ENCODE data around the gene RNF130. TPM values are rescaled to one million over a fixed set of nuclear protein-coding genes. Genes with fewer than 3 reads are reported as not detected.

Gene RNF130
- total and polyA plus RNA-seq, 4 donors = 71.7 to 95.8 (median 77.1) TPM

DNA sequence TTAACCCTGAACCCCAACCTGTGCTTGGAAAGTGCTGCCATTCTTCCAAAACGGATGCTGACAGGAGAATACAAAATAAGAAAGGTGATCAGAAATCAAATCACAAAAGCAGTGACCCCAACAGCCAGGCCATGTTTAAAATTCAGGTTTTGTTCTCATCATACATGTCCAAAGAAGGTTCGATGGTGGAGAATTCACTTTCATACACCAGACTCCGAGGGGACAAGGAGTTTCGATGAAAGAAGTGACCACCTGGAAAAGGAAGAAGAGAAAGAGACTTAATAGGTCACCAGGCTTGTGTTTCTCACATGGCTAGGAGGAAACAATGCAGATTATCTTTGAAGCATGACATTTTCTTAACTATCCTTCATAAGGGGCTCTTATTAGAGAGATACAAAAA, 151.4 kb downstream of the RNF130 start:
- H3K9me3 ChIP-seq (ENCODE audit: control insufficient read depth, low read length) = no peaks in the 10 kb centered on the region
- ATAC-seq (ENCODE audit: low FRiP score) = no peak
- no peak for DNase-seq
- H3K4me3 ChIP-seq (ENCODE audit: low read length in 2 of 2) = no peak overlapping the region
- no peaks in the 10 kb centered on the region for H3K4me1 ChIP-seq (ENCODE audit: control insufficient read depth in 1 of 2, insufficient read depth in 2 of 2, low read length in 2 of 2)
- H3K27me3 ChIP-seq (ENCODE audit: control insufficient read depth in 1 of 2, insufficient read depth in 2 of 2, low read length in 1 of 2) = no peaks in the 10 kb centered on the region
- no peak overlapping the region for H3K27ac ChIP-seq (ENCODE audit: low read depth in 1 of 2, low read length in 2 of 2)
- intact Hi-C loops (cut with DNase I) = no loop called here
- H3K36me3 ChIP-seq (ENCODE audit: control insufficient read depth in 1 of 2, insufficient read depth in 2 of 2, low read length in 1 of 2) = no peaks in the 10 kb centered on the region
- WGBS, 2 donors = 91 to 92% methylated on average over 4 of the region's 4 CpGs

DNA sequence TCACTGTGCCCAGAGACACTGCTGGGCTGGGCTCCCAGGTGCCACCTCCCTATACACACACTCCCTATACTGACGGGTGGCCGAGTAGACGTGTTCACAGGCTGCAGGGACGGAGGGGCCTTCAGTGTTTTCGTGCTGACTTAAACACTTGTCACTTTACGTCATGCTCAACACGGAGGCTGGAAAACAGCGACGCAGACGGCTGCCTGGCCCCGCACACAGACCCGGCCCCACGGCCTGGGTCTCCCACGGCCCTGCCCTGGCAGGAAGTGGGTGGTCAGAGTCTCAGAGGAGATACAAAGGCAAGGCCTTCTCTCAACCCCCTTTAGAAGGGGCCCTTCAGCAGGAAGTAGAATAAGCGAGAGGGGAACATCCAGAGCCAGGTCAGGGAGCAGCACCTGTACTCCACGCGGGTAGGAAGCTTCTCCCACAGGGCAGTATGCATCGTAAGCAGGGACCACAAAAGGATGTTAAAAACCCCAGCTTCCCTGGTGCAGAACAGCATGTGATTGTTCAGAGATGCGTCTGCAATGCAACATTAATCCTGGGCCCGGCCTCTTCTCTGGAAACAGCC, 152.0 kb downstream of the RNF130 start:
- 88 to 89% methylated on average over 20 of the region's 20 CpGs for WGBS, 2 donors
- ATAC-seq (ENCODE audit: low FRiP score) (no peak), DNase-seq (no peak)

DNA sequence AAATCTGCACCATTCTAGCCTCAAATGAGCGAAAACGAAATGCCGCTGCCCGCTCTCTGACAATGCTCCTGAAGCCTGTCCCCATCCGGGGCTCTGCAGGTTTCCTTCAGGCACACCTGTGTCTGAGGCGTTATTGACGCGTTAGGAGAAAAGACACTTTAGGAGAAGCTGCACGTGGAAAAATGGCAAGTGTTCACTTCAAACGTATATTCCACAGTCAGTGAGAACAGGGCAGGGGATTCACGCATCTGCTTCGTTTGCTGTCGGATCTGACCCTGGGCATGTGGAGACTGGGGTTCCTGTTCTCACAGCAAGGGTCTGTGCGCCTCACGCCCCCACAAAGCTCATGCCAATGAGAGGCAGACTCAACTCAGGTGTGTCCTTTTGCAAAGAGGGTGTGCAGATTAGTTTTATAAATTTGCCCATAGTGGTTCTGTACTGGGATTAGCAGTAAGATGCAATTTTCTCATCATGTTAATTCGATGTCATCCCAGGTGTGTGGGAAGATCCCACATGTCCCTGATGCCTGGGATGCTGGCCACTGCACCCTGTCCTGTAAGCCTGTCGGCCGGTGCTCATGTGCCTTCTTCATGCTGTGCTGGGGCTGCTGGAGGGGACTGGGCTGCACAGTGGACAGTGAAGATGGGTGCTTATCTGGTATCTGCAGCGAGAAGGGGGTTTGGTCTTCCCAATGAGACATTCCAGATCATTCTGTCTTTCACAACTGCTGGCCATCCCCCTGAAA, 152.6 kb downstream of the RNF130 start:
- ATAC-seq (ENCODE audit: low FRiP score) (no peak), DNase-seq (no peak)
- Histone ChIP-seq H3K27me3 (ENCODE audit: control insufficient read depth in 1 of 2, insufficient read depth in 2 of 2, low read length in 1 of 2) (no peaks in the 10 kb centered on the region), H3K36me3 (ENCODE audit: control insufficient read depth in 1 of 2, insufficient read depth in 2 of 2, low read length in 1 of 2) (no peaks in the 10 kb centered on the region), H3K4me3 (ENCODE audit: low read length in 2 of 2) (no peak overlapping the region), H3K9me3 (ENCODE audit: control insufficient read depth, low read length) (no peaks in the 10 kb centered on the region), H3K4me1 (ENCODE audit: control insufficient read depth in 1 of 2, insufficient read depth in 2 of 2, low read length in 2 of 2) (no peaks in the 10 kb centered on the region), H3K27ac (ENCODE audit: low read depth in 1 of 2, low read length in 2 of 2) (no peak overlapping the region)
- intact Hi-C loops (cut with DNase I) = no loop called here
- WGBS, 2 donors = 92 to 94% methylated on average over 19 of the region's 19 CpGs

More for the DNA sequence above, 152.0 kb downstream of the RNF130 start:
- intact Hi-C loops (cut with DNase I) = no loop called here
- Histone ChIP-seq H3K9me3 (ENCODE audit: control insufficient read depth, low read length) (no peaks in the 10 kb centered on the region), H3K27me3 (ENCODE audit: control insufficient read depth in 1 of 2, insufficient read depth in 2 of 2, low read length in 1 of 2) (no peaks in the 10 kb centered on the region), H3K27ac (ENCODE audit: low read depth in 1 of 2, low read length in 2 of 2) (no peak overlapping the region), H3K36me3 (ENCODE audit: control insufficient read depth in 1 of 2, insufficient read depth in 2 of 2, low read length in 1 of 2) (no peaks in the 10 kb centered on the region), H3K4me1 (ENCODE audit: control insufficient read depth in 1 of 2, insufficient read depth in 2 of 2, low read length in 2 of 2) (no peaks in the 10 kb centered on the region), H3K4me3 (ENCODE audit: low read length in 2 of 2) (no peak overlapping the region)

- 80 to 84% methylated on average over 6 of the region's 6 CpGs for WGBS, 2 donors
- ATAC-seq (ENCODE audit: low FRiP score) = no peak
Measured at GRCh38 chr5:179916523-179916922, 155.0 kb downstream of the RNF130 start.

DNA sequence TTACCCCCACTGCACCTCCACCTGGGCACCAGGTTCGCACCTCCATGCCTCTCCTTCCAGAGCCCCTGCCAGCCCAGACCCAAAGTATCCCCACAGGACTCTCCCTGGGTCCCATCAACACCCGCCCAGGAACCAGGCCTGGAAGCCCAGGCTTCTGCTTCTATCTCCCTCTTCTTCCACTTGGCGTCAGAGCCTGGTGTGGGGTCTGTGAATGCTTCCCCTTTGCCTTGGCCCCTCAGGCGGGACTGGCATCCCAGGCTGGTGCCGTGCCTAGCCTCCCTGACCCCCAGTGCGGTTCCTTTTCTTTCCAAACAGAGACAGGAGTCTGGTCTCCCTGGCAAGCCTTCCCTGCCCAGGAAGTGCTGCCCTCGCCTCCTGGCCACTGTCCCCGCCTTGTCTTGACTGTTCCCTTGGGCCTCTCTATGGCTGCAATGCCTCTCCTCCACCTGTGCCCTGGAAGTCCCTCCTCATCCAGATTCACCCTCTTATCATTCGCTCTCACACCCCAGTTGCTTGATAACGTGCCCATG, 156.1 kb downstream of the RNF130 start:
- ATAC-seq (ENCODE audit: low FRiP score) (no peak), DNase-seq (no peak)
- WGBS, 2 donors = 83 to 89% methylated on average over 10 of the region's 10 CpGs

More at GRCh38 chr5:179916523-179916922, 155.0 kb downstream of the RNF130 start:
- no peak overlapping the region for H3K4me3 ChIP-seq (ENCODE audit: low read length in 2 of 2)
- no peak overlapping the region for H3K27ac ChIP-seq (ENCODE audit: low read depth in 1 of 2, low read length in 2 of 2)
- no peak for DNase-seq
- H3K27me3 ChIP-seq (ENCODE audit: control insufficient read depth in 1 of 2, insufficient read depth in 2 of 2, low read length in 1 of 2) = no peaks in the 10 kb centered on the region
- H3K36me3 ChIP-seq (ENCODE audit: control insufficient read depth in 1 of 2, insufficient read depth in 2 of 2, low read length in 1 of 2) = no peaks in the 10 kb centered on the region
- no peaks in the 10 kb centered on the region for H3K4me1 ChIP-seq (ENCODE audit: control insufficient read depth in 1 of 2, insufficient read depth in 2 of 2, low read length in 2 of 2)
- no peaks in the 10 kb centered on the region for H3K9me3 ChIP-seq (ENCODE audit: control insufficient read depth, low read length)
- intact Hi-C loops (cut with DNase I) = no loop called here

GRCh38 chr5:179914032-179914755, 157.4 kb downstream of the RNF130 start:
- H3K9me3 ChIP-seq (ENCODE audit: control insufficient read depth, low read length) = no peaks in the 10 kb centered on the region
- WGBS, 2 donors = 68 to 73% methylated on average over 8 of the region's 8 CpGs
- ATAC-seq (ENCODE audit: low FRiP score) (no peak), DNase-seq (no peak)
- no peaks in the 10 kb centered on the region for H3K27me3 ChIP-seq (ENCODE audit: control insufficient read depth in 1 of 2, insufficient read depth in 2 of 2, low read length in 1 of 2)
- H3K4me1 ChIP-seq (ENCODE audit: control insufficient read depth in 1 of 2, insufficient read depth in 2 of 2, low read length in 2 of 2) = no peaks in the 10 kb centered on the region
- no peak overlapping the region for H3K4me3 ChIP-seq (ENCODE audit: low read length in 2 of 2)
- no peaks in the 10 kb centered on the region for H3K36me3 ChIP-seq (ENCODE audit: control insufficient read depth in 1 of 2, insufficient read depth in 2 of 2, low read length in 1 of 2)
- no peak overlapping the region for H3K27ac ChIP-seq (ENCODE audit: low read depth in 1 of 2, low read length in 2 of 2)
- intact Hi-C loops (cut with DNase I) = no loop called here

More for the DNA sequence above, 156.1 kb downstream of the RNF130 start:
- intact Hi-C loops (cut with DNase I) = no loop called here
- no peaks in the 10 kb centered on the region for H3K4me1 ChIP-seq (ENCODE audit: control insufficient read depth in 1 of 2, insufficient read depth in 2 of 2, low read length in 2 of 2)
- H3K9me3 ChIP-seq (ENCODE audit: control insufficient read depth, low read length) = no peaks in the 10 kb centered on the region
- no peak overlapping the region for H3K4me3 ChIP-seq (ENCODE audit: low read length in 2 of 2)
- H3K36me3 ChIP-seq (ENCODE audit: control insufficient read depth in 1 of 2, insufficient read depth in 2 of 2, low read length in 1 of 2) = no peaks in the 10 kb centered on the region
- no peaks in the 10 kb centered on the region for H3K27me3 ChIP-seq (ENCODE audit: control insufficient read depth in 1 of 2, insufficient read depth in 2 of 2, low read length in 1 of 2)
- no peak overlapping the region for H3K27ac ChIP-seq (ENCODE audit: low read depth in 1 of 2, low read length in 2 of 2)

DNA sequence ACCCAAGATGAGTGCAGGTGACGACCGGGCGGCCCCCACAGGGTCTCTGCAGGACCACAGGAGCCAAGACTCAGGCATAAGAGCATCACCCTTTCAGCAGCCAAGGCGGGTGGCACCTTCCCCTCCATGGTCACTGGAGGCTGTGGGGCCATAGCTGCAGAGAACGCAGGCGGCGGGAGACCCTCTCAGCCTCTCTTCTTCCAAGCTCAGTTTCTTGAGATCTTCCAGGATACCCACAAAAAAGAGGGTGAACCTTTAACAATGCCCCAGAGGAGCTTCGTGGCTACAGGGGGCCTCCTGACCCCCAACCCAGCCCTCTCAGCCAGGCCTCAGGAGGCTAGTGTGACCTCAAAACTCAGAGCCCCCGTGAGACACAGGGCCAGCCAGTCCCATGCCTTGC, 158.1 kb downstream of the RNF130 start:
- Histone ChIP-seq H3K27me3 (ENCODE audit: control insufficient read depth in 1 of 2, insufficient read depth in 2 of 2, low read length in 1 of 2) (no peaks in the 10 kb centered on the region), H3K4me1 (ENCODE audit: control insufficient read depth in 1 of 2, insufficient read depth in 2 of 2, low read length in 2 of 2) (no peaks in the 10 kb centered on the region), H3K9me3 (ENCODE audit: control insufficient read depth, low read length) (no peaks in the 10 kb centered on the region), H3K36me3 (ENCODE audit: control insufficient read depth in 1 of 2, insufficient read depth in 2 of 2, low read length in 1 of 2) (no peaks in the 10 kb centered on the region), H3K27ac (ENCODE audit: low read depth in 1 of 2, low read length in 2 of 2) (no peak overlapping the region), H3K4me3 (ENCODE audit: low read length in 2 of 2) (no peak overlapping the region)
- ATAC-seq (ENCODE audit: low FRiP score) (no peak), DNase-seq (no peak)
- intact Hi-C loops (cut with DNase I) = no loop called here
- WGBS, 2 donors = 90 to 94% methylated on average over 9 of the region's 9 CpGs

- Histone ChIP-seq H3K36me3 (ENCODE audit: control insufficient read depth in 1 of 2, insufficient read depth in 2 of 2, low read length in 1 of 2) (no peaks in the 10 kb centered on the region), H3K27ac (ENCODE audit: low read depth in 1 of 2, low read length in 2 of 2) (no peak overlapping the region), H3K4me1 (ENCODE audit: control insufficient read depth in 1 of 2, insufficient read depth in 2 of 2, low read length in 2 of 2) (no peaks in the 10 kb centered on the region), H3K27me3 (ENCODE audit: control insufficient read depth in 1 of 2, insufficient read depth in 2 of 2, low read length in 1 of 2) (no peaks in the 10 kb centered on the region), H3K4me3 (ENCODE audit: low read length in 2 of 2) (no peak overlapping the region), H3K9me3 (ENCODE audit: control insufficient read depth, low read length) (no peaks in the 10 kb centered on the region)
- DNase-seq = no peak
- intact Hi-C loops (cut with DNase I) = no loop called here
- WGBS, 2 donors = 87 to 88% methylated on average over 19 of the region's 19 CpGs
- ATAC-seq (ENCODE audit: low FRiP score) = no peak
Measured at GRCh38 chr5:179912951-179913350, 158.6 kb downstream of the RNF130 start.
